HAP-1 (cell line): ENCODE results near the gene QSOX1.
A peak's percentile ranks its signal among the peaks of the same experiment; 100 is the strongest.

Experiments used
- DNase-seq, 2 experiments: peaks; one replicate each; pipeline ENCODE4 v3.0.0-alpha.2; 2016 to 2020; ENCODE audit warnings: low spot score in 2 of 2
- H3K27me3 ChIP-seq: fragments of 250-450 bp; sonication (Bioruptor Pico); 2 replicates; pipeline ENCODE4 v1.5.1; 2020; ENCODE audit warnings: low read depth, mild to moderate bottlenecking, moderate library complexity
- H3K36me3 ChIP-seq: fragments of 250-450 bp; sonication (Bioruptor Pico); replicated peaks from 2 replicates; pipeline ENCODE4 v1.5.1; 2020; ENCODE audit warnings: mild to moderate bottlenecking
- H3K4me1 ChIP-seq: fragments of 250-450 bp; sonication (Bioruptor Pico); 2 replicates; pipeline ENCODE4 v1.5.1; 2020; ENCODE audit warnings: mild to moderate bottlenecking
- H3K4me3 ChIP-seq: fragments of 250-450 bp; sonication (Bioruptor Pico); 2 replicates; pipeline ENCODE4 v1.5.1; 2020; ENCODE audit warnings: mild to moderate bottlenecking, moderate library complexity
- H3K9me3 ChIP-seq: fragments of 250-450 bp; sonication (Bioruptor Pico); 2 replicates; pipeline ENCODE4 v1.5.1; 2020; ENCODE audit warnings: mild to moderate bottlenecking, moderate library complexity
- in situ Hi-C: fragments of 300-500 bp; cut with MboI; formaldehyde crosslinking; loops from 3 replicates; pipeline ENCODE4 v1.14.3; 2020; ENCODE audit warnings: low sequenced_read_pairs, inconsistent platforms, mixed read lengths

QSOX1 gene

DNA sequence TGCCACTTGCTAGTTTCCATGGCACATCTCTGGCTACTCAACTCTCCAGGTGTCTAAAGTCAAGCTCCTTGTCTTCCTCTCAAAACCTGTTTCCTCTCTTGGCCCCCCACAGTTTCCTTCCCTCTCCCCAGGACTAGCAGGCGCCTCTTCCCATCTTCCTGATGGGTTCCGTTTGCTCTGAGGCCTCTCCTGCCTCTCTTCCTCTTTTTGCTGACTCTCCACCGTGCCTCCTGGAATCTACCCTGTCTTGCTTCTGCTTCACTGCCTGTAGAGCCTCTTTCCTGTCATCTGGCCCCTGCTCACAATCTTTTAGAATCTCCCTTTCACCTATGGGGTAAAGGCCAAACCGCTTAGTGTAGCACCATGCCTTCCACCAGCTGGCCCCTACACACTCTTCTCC lies 53.6 kb downstream of the QSOX1 start:
- Histone ChIP-seq H3K9me3 (no peaks in the 10 kb centered on the region), H3K4me3 (no peak overlapping the region), H3K36me3 (no peaks in the 10 kb centered on the region), H3K4me1 (peaks cover 2% of the 10 kb centered on the region), H3K27me3 (no peaks in the 10 kb centered on the region)
- in situ Hi-C loops: loop anchor here (10.0 kb wide), 1 partner anchor 57 kb away; no protein-coding TSS in a partner anchor
- no peak for DNase-seq

DNA sequence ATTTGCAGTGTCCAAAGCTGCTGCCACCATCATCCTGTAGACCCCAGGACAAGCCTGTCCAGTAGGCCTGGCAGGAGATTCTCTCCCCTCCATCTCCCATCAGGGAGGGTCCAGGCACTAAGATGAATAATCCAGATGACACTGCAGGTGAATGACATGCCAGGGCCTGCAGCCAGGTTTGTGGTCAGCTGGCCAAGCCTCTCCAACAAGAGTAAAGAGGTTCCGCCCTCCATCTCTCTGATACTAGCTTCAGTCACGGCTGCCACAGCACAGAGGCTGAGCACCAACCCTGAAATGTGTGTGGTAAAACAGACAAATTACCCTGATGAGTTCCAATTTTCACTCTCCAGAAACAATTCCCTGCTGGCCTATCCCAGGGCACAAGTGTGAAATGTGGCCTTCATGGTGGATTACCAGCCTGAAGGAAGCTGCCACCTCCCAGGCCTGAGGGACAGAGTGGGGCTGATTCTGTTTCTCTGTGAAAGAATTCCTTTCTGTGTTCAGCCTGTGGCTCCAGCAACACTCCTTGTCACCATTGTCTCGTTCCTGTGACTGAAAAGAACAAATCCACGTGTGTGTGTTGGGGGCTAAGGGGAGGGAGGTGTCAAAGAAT lies 55.4 kb downstream of the QSOX1 start:
- Histone ChIP-seq H3K9me3 (no peaks in the 10 kb centered on the region), H3K36me3 (no peaks in the 10 kb centered on the region), H3K27me3 (no peaks in the 10 kb centered on the region), H3K4me1 (peaks cover 7% of the 10 kb centered on the region), H3K4me3 (no peak overlapping the region)
- no peak for DNase-seq
- in situ Hi-C loops: no loop called here

DNA sequence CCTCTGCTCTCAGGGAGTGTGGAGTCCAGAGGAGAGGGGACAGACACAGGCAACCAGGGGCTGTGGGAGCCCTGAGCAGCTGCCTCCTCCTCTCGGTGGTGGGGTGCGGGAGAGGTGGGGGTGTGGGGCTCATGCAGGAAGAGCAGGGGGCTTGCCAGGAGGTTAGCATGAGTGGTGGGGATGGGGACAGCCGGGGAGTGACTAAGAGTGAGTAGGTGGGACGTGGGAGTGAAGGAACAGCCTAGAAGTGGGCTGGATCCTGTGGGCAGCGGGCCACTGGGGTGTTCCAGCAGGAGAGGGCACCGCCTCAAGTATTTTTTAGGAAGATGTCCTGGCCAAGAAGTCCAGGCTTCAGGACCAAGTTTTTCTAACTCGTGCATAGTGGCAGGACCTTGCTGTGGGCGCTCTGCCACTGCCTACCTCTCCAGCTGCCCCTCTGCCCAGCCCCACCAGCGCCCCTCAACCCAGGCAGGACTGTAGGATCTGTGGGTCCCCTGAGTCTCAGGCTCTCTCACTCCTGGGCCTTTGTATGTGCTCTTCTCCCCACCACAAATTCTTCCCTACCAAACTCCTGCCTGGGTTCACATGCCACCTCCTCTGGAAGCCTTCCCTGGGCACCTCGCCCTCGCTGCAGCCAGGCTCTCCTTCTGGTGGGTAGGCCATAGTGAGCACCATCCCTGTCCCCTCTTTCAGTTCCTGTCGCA lies 56.6 kb downstream of the QSOX1 start:
- H3K9me3 ChIP-seq: no peaks in the 10 kb centered on the region
- H3K4me3 ChIP-seq: no peak overlapping the region
- no peaks in the 10 kb centered on the region for H3K27me3 ChIP-seq
- H3K36me3 ChIP-seq: no peaks in the 10 kb centered on the region
- no peak for DNase-seq
- in situ Hi-C loops: no loop called here
- peaks cover 7% of the 10 kb centered on the region for H3K4me1 ChIP-seq

- Histone ChIP-seq H3K27me3 (no peaks in the 10 kb centered on the region), H3K4me1 (peaks cover 7% of the 10 kb centered on the region), H3K9me3 (no peaks in the 10 kb centered on the region), H3K36me3 (no peaks in the 10 kb centered on the region), H3K4me3 (no peak overlapping the region)
- in situ Hi-C loops: no loop called here
- no peak for DNase-seq
These were observed 57.2 kb downstream of the QSOX1 start for GRCh38 chr1:180211860-180212229.

GRCh38 chr1:180213401-180214170 lies 58.9 kb downstream of the QSOX1 start:
- Histone ChIP-seq H3K4me1 (peaks cover 7% of the 10 kb centered on the region), H3K36me3 (no peaks in the 10 kb centered on the region), H3K4me3 (no peak overlapping the region; the same call in 1 of the 2 replicates), H3K9me3 (no peaks in the 10 kb centered on the region), H3K27me3 (no peaks in the 10 kb centered on the region)
- DNase-seq: peak; percentile 57 to 88
- in situ Hi-C loops: no loop called here

- Histone ChIP-seq H3K9me3 (no peaks in the 10 kb centered on the region), H3K4me3 (no peak overlapping the region)
- in situ Hi-C loops: no loop called here
These were observed 61.4 kb downstream of the QSOX1 start for GRCh38 chr1:180215856-180216625.

DNA sequence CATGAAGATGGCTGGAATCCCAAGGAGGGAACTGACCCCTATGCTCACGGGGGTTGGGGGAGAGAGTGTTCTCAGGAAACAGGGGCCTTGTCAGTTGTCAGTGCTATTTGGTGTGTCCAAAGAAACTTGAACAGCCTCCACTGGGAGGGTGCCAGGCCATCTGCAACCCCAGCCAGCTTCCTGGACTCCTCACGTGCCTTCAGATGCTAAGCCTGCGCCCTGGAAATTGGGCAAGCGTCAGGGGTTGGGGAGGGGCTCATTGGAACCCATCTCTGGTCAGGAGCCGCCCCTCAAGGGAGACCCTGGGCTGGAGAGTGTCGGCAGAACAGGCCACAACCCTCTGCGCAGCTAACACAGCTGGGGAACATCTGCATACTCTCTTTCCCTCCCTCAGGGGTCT lies 62.3 kb downstream of the QSOX1 start:
- Histone ChIP-seq H3K27me3 (no peaks in the 10 kb centered on the region), H3K9me3 (no peaks in the 10 kb centered on the region)
- in situ Hi-C loops: no loop called here

More at GRCh38 chr1:180215856-180216625, 61.4 kb downstream of the QSOX1 start:
- Histone ChIP-seq H3K27me3 (no peaks in the 10 kb centered on the region), H3K36me3 (no peaks in the 10 kb centered on the region), H3K4me1 (peaks cover 7% of the 10 kb centered on the region)
- DNase-seq: no peak

DNA sequence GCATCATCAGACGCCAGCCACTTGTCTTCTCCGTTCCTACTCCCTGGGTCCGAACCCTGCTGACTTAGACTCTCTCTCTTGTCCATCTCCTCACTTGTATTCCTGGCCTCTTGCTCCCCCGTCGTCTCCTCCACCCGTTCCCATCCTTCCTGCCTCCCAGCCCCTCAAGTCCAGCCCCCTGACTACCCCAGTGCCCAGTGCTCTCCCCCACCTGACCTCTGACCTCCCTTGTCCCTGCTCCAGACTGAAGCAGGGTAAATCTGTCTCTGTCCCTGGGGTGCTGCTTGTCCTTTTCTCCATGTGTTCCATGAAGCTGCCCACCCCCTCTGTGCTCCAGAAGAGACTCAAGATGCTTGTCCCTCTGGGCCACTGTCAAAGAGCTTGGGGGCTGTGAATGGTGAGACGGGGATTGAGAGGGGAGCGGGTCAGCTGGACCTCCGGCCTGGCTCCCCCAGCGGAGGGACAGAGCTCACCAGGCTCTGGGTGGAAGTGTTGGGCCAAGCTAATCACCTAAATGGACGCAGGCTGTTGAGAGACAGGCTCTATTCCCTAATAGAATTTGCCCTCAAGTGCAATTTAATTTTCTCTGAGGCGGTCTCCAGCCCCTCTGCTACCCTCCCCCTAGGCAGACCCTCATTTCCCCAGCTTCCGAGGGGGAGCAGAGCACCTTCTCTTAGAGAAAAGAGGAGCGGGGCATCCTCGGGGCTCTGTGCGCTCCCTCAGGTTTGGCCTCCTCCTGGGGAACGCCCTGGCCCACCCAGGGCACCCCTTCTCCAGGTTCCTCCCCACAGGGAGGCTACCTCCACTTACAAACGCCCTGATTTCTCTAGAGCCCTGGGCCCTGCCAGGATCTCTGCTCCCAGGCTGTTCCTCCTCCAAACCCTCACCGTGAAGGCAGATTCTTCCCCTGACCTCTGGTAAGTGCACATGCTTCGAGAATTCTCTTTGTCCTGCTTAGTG lies 64.4 kb downstream of the QSOX1 start:
- H3K9me3 ChIP-seq: no peaks in the 10 kb centered on the region
- DNase-seq: no peak
- H3K4me1 ChIP-seq: no peaks in the 10 kb centered on the region
- H3K4me3 ChIP-seq: no peak overlapping the region
- no peaks in the 10 kb centered on the region for H3K27me3 ChIP-seq
- in situ Hi-C loops: no loop called here
- H3K36me3 ChIP-seq: no peaks in the 10 kb centered on the region

More for the DNA sequence above, 62.3 kb downstream of the QSOX1 start:
- no peak for DNase-seq
- Histone ChIP-seq H3K36me3 (no peaks in the 10 kb centered on the region), H3K4me1 (peaks cover 7% of the 10 kb centered on the region), H3K4me3 (no peak overlapping the region)

DNA sequence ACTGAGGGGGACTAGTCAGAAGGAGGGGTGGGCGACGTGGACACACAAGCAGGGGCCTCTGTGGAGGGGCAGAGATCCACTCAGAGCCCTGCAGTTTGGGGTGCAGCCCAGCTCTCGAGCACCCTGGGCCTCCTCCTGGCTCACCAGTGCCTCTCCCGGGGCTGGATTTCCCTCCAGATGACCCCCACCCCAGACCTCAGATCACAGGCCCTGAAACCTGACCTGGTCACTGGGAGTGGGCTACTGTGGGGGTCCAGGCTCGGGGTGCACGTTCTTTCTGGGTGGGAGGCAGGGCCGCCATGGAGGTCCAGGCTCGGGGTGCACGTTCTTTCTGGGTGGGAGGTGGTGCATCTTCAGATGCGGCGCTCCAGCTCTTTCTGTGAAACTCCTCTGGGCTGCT lies 65.1 kb downstream of the QSOX1 start:
- no peaks in the 10 kb centered on the region for H3K9me3 ChIP-seq
- H3K4me3 ChIP-seq: no peak overlapping the region
- DNase-seq: no peak
- H3K36me3 ChIP-seq: no peaks in the 10 kb centered on the region
- no peaks in the 10 kb centered on the region for H3K27me3 ChIP-seq
- no peaks in the 10 kb centered on the region for H3K4me1 ChIP-seq
- in situ Hi-C loops: no loop called here

GRCh38 chr1:180221462-180221861 lies 66.8 kb downstream of the QSOX1 start:
- Histone ChIP-seq H3K36me3 (no peaks in the 10 kb centered on the region), H3K4me3 (no peak overlapping the region), H3K9me3 (no peaks in the 10 kb centered on the region), H3K27me3 (no peaks in the 10 kb centered on the region), H3K4me1 (no peaks in the 10 kb centered on the region)
- in situ Hi-C loops: no loop called here
- no peak for DNase-seq

- Histone ChIP-seq H3K9me3 (no peaks in the 10 kb centered on the region), H3K27me3 (peaks cover 3% of the 10 kb centered on the region; the same call in 1 of the 2 replicates), H3K4me3 (no peak overlapping the region), H3K4me1 (peaks cover 4% of the 10 kb centered on the region; the same call in 1 of the 2 replicates), H3K36me3 (no peaks in the 10 kb centered on the region)
- in situ Hi-C loops: no loop called here
- DNase-seq: no peak
These were observed 70.2 kb downstream of the QSOX1 start for GRCh38 chr1:180224902-180225301.

DNA sequence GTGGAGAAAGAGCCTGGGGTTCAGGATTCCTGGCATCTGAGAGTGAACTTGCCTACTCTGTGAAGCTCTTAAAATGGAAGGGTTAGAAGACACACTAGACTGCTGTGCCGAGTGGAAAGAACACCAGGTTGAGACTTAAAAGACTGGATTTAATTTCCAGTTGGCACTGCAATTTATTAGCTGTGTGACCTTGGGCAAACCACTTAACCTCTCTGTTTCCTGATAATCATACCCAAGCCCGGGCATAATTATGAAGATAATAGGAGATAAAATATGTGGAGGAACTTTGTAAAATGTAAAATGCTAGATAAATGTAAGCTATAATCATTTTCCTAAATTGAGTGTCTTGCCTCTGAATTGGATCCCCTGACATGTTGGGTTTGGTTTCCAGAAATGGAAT lies 70.7 kb downstream of the QSOX1 start:
- H3K4me3 ChIP-seq: no peak overlapping the region
- in situ Hi-C loops: no loop called here
- H3K36me3 ChIP-seq: no peaks in the 10 kb centered on the region
- H3K27me3 ChIP-seq: peaks cover 3% of the 10 kb centered on the region; the same call in 1 of the 2 replicates
- no peaks in the 10 kb centered on the region for H3K9me3 ChIP-seq
- peaks cover 4% of the 10 kb centered on the region; the same call in 1 of the 2 replicates for H3K4me1 ChIP-seq
- DNase-seq: no peak
